ENCODE results near the gene HDGFL3.
"Not testable (repeated sequence)": the region's sequence is repeated elsewhere in the genome, so short reads cannot be mapped to it uniquely, and the experiment has no call there.

Gene HDGFL3

DNA sequence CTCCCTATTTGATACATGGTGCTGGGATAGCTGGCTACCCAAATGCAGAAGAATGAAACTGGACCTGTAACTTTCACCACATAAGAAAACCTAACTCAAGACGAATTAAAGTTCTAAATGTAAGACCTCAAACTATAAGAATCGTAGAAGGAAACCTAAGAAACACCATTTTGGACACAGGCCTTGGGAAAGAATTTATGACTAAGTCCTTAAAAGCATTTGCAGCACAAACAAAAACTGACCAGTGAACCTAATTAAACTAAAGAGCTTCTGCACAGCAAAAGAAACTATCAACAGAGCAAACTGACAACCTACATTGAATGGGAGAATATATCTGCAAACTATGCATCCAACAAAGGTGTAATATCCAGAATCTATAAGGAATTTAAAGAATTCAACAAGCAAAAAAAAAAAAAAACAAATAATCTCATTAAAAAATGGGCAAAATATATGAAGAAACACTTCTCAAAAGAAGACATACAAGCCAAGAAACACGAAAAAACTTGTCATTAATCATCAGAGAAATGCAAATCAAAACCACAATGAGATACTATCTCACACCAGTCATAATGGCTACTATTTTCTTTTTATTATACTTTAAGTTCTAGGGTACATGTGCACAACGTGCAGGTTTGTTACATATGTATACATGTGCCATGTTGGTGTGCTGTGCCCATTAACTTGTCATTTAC lies 37.0 kb downstream of the HDGFL3 start:
- Histone ChIP-seq H3K36me3 (ENCODE audit: control insufficient read depth in 5 of 5, insufficient read depth in 5 of 5, low read length in 5 of 5) (no peaks in the 10 kb centered on the region), H3K27ac (ENCODE audit: low read depth, low read length) (no peak overlapping the region)

DNA sequence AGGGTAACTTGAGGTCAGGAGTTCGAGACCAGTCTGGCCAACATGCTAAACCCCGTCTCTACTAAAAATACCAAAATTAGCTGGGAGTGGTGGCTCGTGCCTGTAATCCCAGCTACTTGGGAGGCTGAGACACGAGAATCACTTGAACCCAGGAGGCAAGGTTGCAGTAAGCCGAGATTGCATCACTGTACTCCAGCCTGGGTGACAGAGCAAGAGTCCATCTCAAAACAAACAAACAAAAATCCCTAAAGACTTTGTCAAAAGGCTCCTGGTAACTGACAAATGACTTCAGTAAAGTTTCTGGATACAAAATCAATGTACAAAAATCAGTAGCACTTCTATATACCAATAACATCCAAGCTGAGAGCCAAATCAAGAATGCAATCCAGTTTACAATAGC lies 38.0 kb downstream of the HDGFL3 start:
- not testable (repeated sequence) for H3K4me3 ChIP-seq (ENCODE audit: low read depth in 1 of 5, low read length in 5 of 5); H3K9ac ChIP-seq (ENCODE audit: low read length in 5 of 5); H3K27me3 ChIP-seq (ENCODE audit: control insufficient read depth in 5 of 5, insufficient read depth in 4 of 5, low read length in 5 of 5); H3K36me3 ChIP-seq (ENCODE audit: control insufficient read depth in 5 of 5, insufficient read depth in 5 of 5, low read length in 5 of 5); H3K4me1 ChIP-seq (ENCODE audit: control insufficient read depth in 5 of 5, insufficient read depth in 5 of 5, low read length in 5 of 5); H3K27ac ChIP-seq (ENCODE audit: low read depth, low read length)
- H3K9me3 ChIP-seq (ENCODE audit: control insufficient read depth in 5 of 5, low read length in 5 of 5), result peaks cover 6 to 19% (median 17%) of the 10 kb centered on the region in 5 donors

More for the DNA sequence above, 37.0 kb downstream of the HDGFL3 start:
- peaks cover 6 to 15% (median 13%) of the 10 kb centered on the region in 5 donors for H3K9me3 ChIP-seq (ENCODE audit: control insufficient read depth in 5 of 5, low read length in 5 of 5)
- no peak overlapping the region for H3K9ac ChIP-seq (ENCODE audit: low read length in 5 of 5)
- H3K27me3 ChIP-seq (ENCODE audit: control insufficient read depth in 5 of 5, insufficient read depth in 4 of 5, low read length in 5 of 5), result no peaks in the 10 kb centered on the region
- H3K4me1 ChIP-seq (ENCODE audit: control insufficient read depth in 5 of 5, insufficient read depth in 5 of 5, low read length in 5 of 5), result no peaks in the 10 kb centered on the region
- H3K4me3 ChIP-seq (ENCODE audit: low read depth in 1 of 5, low read length in 5 of 5), result no peak overlapping the region

DNA sequence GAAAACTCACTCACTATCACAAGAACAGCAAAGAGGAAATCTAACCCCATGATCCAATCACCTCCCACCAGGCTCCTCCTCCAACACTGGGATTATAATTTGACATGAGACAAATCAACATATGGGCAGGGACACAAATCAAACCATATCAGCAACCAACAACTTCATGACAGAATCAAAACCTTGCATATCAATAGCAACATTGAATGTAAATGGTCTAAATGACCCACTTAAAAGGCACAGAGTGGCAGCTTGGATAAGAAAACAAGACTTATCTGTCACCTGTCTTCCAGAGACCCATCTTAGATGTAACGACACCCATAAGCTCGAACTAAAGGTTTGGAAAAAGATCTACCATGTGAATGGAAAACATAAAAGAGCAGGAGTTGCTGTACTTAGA lies 40.8 kb downstream of the HDGFL3 start:
- Histone ChIP-seq H3K9ac (ENCODE audit: low read length in 5 of 5) (no peak overlapping the region), H3K4me3 (ENCODE audit: low read depth in 1 of 5, low read length in 5 of 5) (no peak overlapping the region), H3K36me3 (ENCODE audit: control insufficient read depth in 5 of 5, insufficient read depth in 5 of 5, low read length in 5 of 5) (no peaks in the 10 kb centered on the region), H3K4me1 (ENCODE audit: control insufficient read depth in 5 of 5, insufficient read depth in 5 of 5, low read length in 5 of 5) (no peaks in the 10 kb centered on the region), H3K27ac (ENCODE audit: low read depth, low read length) (no peak overlapping the region), H3K9me3 (ENCODE audit: control insufficient read depth in 5 of 5, low read length in 5 of 5) (peaks cover 6 to 19% (median 17%) of the 10 kb centered on the region in 5 donors), H3K27me3 (ENCODE audit: control insufficient read depth in 5 of 5, insufficient read depth in 4 of 5, low read length in 5 of 5) (no peaks in the 10 kb centered on the region)

DNA sequence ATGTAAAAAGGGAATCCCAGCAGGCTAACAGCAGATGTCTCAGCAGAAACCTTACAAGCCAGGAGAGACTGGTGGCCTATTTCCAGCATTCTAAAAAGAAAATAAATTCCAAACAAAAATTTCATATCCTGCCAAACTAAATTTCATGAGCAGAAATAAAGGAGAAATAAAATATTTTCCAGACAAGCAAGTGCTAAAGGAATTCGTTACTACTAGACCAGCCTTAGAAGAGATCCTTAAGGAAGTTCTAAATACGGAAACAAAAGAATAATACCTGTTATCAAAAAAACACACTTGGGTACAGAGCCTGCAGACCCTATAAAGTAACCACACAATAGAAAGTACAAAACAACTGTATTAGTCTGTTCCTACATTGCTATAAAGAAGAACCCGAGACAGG lies 41.4 kb downstream of the HDGFL3 start:
- H3K27ac ChIP-seq (ENCODE audit: low read depth, low read length), result no peak overlapping the region
- H3K4me3 ChIP-seq (ENCODE audit: low read depth in 1 of 5, low read length in 5 of 5), result no peak overlapping the region
- no peaks in the 10 kb centered on the region for H3K4me1 ChIP-seq (ENCODE audit: control insufficient read depth in 5 of 5, insufficient read depth in 5 of 5, low read length in 5 of 5)
- no peak overlapping the region for H3K9ac ChIP-seq (ENCODE audit: low read length in 5 of 5)
- H3K27me3 ChIP-seq (ENCODE audit: control insufficient read depth in 5 of 5, insufficient read depth in 4 of 5, low read length in 5 of 5), result no peaks in the 10 kb centered on the region
- no peaks in the 10 kb centered on the region for H3K36me3 ChIP-seq (ENCODE audit: control insufficient read depth in 5 of 5, insufficient read depth in 5 of 5, low read length in 5 of 5)
- H3K9me3 ChIP-seq (ENCODE audit: control insufficient read depth in 5 of 5, low read length in 5 of 5), result peaks cover 6 to 19% (median 17%) of the 10 kb centered on the region in 5 donors

DNA sequence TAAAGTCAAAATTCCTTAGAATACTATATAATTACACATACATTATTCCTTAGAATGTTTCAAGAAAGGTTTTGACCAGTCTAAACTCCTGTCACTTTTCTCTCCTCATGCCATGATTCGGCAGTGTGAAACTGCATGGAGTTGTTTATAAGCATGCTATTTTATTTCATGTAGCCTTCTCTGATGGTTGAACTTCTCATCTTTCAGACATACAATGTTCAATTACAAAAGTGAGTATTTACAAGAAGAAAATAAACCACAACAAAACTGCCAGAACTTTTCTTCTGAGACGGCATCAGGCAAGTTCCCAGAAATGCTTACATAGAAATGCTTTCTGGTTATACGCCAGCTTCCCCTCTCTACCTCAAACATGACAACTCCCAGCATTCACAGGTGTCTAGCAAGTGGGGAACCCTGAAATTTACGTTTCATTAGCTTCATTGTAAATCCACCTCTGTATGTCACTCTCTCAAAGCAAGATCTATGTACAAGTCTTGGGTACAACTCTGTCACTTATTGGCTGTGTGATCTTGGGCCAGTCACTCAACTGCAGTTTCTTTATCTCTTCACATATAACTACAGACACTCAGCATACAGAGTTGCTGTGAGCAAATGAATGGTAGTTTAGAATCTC lies 42.7 kb downstream of the HDGFL3 start:
- H3K9me3 ChIP-seq (ENCODE audit: control insufficient read depth in 5 of 5, low read length in 5 of 5), result peaks cover 6 to 19% (median 17%) of the 10 kb centered on the region in 5 donors
- H3K36me3 ChIP-seq (ENCODE audit: control insufficient read depth in 5 of 5, insufficient read depth in 5 of 5, low read length in 5 of 5), result peaks cover 0 to 1% (median 0%) of the 10 kb centered on the region in 5 donors

DNA sequence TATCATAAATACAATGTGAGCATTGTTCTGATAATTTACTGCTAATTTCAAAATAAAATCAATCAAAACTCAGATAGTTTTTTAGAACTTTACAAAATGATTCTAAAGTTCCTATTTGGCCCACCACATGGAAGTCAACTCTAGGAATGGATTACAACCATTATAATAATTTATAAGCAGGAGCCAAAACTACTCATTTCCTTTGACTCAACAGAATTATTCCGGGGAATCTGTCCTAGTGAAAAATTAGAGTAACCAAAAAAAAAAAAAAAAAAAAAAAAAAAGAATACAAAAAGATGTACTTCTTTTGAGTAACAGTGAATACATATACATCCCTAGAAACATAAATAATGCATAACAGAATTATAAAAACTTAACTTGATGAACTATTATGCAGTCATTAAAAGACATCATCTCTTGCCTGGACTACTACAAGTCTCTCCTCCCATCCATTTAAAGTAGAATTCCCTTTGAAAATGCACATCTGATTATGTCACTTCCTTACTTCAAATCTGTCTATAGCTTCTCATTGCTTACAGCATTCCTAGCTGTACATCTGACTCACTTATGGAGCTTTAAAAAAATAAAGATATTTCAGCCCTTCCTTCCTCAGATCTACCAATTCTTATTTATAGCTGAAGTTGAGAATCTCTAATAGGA lies 43.4 kb downstream of the HDGFL3 start:
- no peaks in the 10 kb centered on the region for H3K4me1 ChIP-seq (ENCODE audit: control insufficient read depth in 5 of 5, insufficient read depth in 5 of 5, low read length in 5 of 5)
- H3K9ac ChIP-seq (ENCODE audit: low read length in 5 of 5), result no peak overlapping the region
- H3K27ac ChIP-seq (ENCODE audit: low read depth, low read length), result no peak overlapping the region
- no peak overlapping the region for H3K4me3 ChIP-seq (ENCODE audit: low read depth in 1 of 5, low read length in 5 of 5)
- H3K36me3 ChIP-seq (ENCODE audit: control insufficient read depth in 5 of 5, insufficient read depth in 5 of 5, low read length in 5 of 5), result peaks cover 0 to 5% (median 0%) of the 10 kb centered on the region in 5 donors
- no peaks in the 10 kb centered on the region for H3K27me3 ChIP-seq (ENCODE audit: control insufficient read depth in 5 of 5, insufficient read depth in 4 of 5, low read length in 5 of 5)
- peaks cover 6 to 19% (median 17%) of the 10 kb centered on the region in 5 donors for H3K9me3 ChIP-seq (ENCODE audit: control insufficient read depth in 5 of 5, low read length in 5 of 5)

More for the DNA sequence above, 42.7 kb downstream of the HDGFL3 start:
- no peak overlapping the region for H3K27ac ChIP-seq (ENCODE audit: low read depth, low read length)
- H3K4me1 ChIP-seq (ENCODE audit: control insufficient read depth in 5 of 5, insufficient read depth in 5 of 5, low read length in 5 of 5), result no peaks in the 10 kb centered on the region
- no peak overlapping the region for H3K9ac ChIP-seq (ENCODE audit: low read length in 5 of 5)
- H3K27me3 ChIP-seq (ENCODE audit: control insufficient read depth in 5 of 5, insufficient read depth in 4 of 5, low read length in 5 of 5), result no peaks in the 10 kb centered on the region
- no peak overlapping the region for H3K4me3 ChIP-seq (ENCODE audit: low read depth in 1 of 5, low read length in 5 of 5)

DNA sequence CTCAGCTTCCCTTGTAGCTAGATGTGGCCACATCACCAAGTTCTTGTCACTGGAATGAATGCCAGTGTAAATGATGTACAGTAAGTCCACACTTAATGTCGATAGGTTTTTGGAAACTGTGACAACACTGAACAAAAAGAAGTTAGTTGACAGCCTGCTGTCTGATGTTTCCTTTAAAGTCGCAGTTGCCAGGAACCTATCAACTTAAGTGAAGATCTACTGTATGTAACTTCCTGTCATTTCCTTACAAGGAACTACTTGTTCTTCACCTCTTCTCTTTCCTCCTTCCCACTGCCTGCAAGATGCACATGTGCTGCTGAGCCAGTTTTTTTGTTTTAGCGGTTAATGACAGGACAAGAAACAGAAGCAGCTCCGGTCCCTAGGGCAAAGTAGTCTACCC lies 44.6 kb downstream of the HDGFL3 start:
- no peak overlapping the region for H3K27ac ChIP-seq (ENCODE audit: low read depth, low read length)
- peaks cover 0 to 5% (median 0%) of the 10 kb centered on the region in 5 donors for H3K36me3 ChIP-seq (ENCODE audit: control insufficient read depth in 5 of 5, insufficient read depth in 5 of 5, low read length in 5 of 5)
- H3K27me3 ChIP-seq (ENCODE audit: control insufficient read depth in 5 of 5, insufficient read depth in 4 of 5, low read length in 5 of 5), result no peaks in the 10 kb centered on the region
- no peak overlapping the region for H3K9ac ChIP-seq (ENCODE audit: low read length in 5 of 5)
- H3K4me3 ChIP-seq (ENCODE audit: low read depth in 1 of 5, low read length in 5 of 5), result no peak overlapping the region
- no peaks in the 10 kb centered on the region for H3K4me1 ChIP-seq (ENCODE audit: control insufficient read depth in 5 of 5, insufficient read depth in 5 of 5, low read length in 5 of 5)
- peaks cover 6 to 19% (median 17%) of the 10 kb centered on the region in 5 donors for H3K9me3 ChIP-seq (ENCODE audit: control insufficient read depth in 5 of 5, low read length in 5 of 5)

DNA sequence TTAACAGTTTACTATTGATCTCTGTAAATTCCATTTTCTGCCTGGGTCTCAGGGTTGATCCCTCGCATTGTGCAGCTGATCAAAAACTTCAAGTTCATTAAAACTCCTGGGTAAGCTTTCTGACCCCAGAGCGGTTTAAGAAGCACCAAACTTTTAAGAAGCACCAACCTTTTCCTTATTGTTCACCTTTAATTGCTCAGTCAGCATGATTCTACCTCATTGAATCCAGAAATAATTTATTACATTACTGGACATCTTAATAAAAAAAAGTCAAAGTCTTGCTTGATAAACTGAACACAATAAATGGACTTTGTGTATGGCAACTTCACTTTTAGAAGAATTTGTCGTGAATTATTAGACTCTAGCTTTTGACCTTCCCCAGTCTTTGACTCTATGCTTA lies 46.9 kb downstream of the HDGFL3 start:
- Histone ChIP-seq H3K9ac (ENCODE audit: low read length in 5 of 5) (no peak overlapping the region), H3K4me1 (ENCODE audit: control insufficient read depth in 5 of 5, insufficient read depth in 5 of 5, low read length in 5 of 5) (no peaks in the 10 kb centered on the region), H3K27ac (ENCODE audit: low read depth, low read length) (no peak overlapping the region), H3K4me3 (ENCODE audit: low read depth in 1 of 5, low read length in 5 of 5) (no peak overlapping the region), H3K27me3 (ENCODE audit: control insufficient read depth in 5 of 5, insufficient read depth in 4 of 5, low read length in 5 of 5) (no peaks in the 10 kb centered on the region), H3K9me3 (ENCODE audit: control insufficient read depth in 5 of 5, low read length in 5 of 5) (peaks cover 0 to 6% (median 4%) of the 10 kb centered on the region in 5 donors), H3K36me3 (ENCODE audit: control insufficient read depth in 5 of 5, insufficient read depth in 5 of 5, low read length in 5 of 5) (peaks cover 0 to 20% (median 6%) of the 10 kb centered on the region in 5 donors)

DNA sequence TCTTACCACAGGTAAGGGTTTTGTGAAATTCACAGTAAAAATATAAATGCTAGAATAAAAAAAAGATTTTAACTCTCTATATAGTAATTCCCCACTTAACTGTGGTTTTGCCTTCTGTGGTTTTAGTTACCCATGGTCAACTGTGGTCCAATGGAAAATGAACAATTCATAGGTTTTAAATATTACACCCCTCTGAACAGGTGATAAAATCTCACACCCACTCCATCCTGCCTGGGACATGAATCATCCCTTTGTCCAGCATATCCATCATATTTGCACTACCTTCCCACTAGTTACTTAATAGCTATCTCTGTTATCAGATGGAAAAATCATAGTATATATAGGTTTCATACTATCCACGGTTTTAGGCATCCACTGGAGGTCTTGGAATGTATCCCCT lies 49.2 kb downstream of the HDGFL3 start:
- no peaks in the 10 kb centered on the region for H3K9me3 ChIP-seq (ENCODE audit: control insufficient read depth in 5 of 5, low read length in 5 of 5)
- H3K27ac ChIP-seq (ENCODE audit: low read depth, low read length), result no peak overlapping the region
- H3K4me1 ChIP-seq (ENCODE audit: control insufficient read depth in 5 of 5, insufficient read depth in 5 of 5, low read length in 5 of 5), result no peaks in the 10 kb centered on the region
- peaks cover 0 to 20% (median 6%) of the 10 kb centered on the region in 5 donors for H3K36me3 ChIP-seq (ENCODE audit: control insufficient read depth in 5 of 5, insufficient read depth in 5 of 5, low read length in 5 of 5)
- no peak overlapping the region for H3K4me3 ChIP-seq (ENCODE audit: low read depth in 1 of 5, low read length in 5 of 5)
- H3K27me3 ChIP-seq (ENCODE audit: control insufficient read depth in 5 of 5, insufficient read depth in 4 of 5, low read length in 5 of 5), result no peaks in the 10 kb centered on the region
- no peak overlapping the region for H3K9ac ChIP-seq (ENCODE audit: low read length in 5 of 5)

DNA sequence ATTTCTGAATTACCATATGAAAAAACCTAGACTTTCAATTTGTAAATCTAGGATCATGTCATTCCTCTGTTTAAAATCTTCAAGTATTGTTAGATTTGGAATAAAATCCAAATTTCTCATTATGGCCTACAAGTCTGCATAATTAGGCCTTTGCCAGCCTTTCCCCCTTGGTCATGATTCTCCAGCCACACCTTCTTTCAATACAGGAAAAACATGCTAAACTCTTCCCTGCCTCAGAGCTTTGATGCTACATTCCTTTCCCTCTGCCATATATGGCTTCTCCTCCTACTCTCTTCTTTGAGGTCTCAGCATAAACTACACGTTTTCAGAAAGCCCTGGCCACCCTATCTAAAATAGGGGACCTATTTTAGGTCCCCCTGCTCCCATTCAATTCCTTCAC lies 51.7 kb downstream of the HDGFL3 start:
- no peaks in the 10 kb centered on the region for H3K27me3 ChIP-seq (ENCODE audit: control insufficient read depth in 5 of 5, insufficient read depth in 4 of 5, low read length in 5 of 5)
- H3K9me3 ChIP-seq (ENCODE audit: control insufficient read depth in 5 of 5, low read length in 5 of 5), result no peaks in the 10 kb centered on the region
- H3K36me3 ChIP-seq (ENCODE audit: control insufficient read depth in 5 of 5, insufficient read depth in 5 of 5, low read length in 5 of 5), result peaks cover 0 to 24% (median 6%) of the 10 kb centered on the region in 5 donors
- H3K9ac ChIP-seq (ENCODE audit: low read length in 5 of 5), result no peak overlapping the region
- no peak overlapping the region for H3K4me3 ChIP-seq (ENCODE audit: low read depth in 1 of 5, low read length in 5 of 5)
- no peak overlapping the region for H3K27ac ChIP-seq (ENCODE audit: low read depth, low read length)
- no peaks in the 10 kb centered on the region for H3K4me1 ChIP-seq (ENCODE audit: control insufficient read depth in 5 of 5, insufficient read depth in 5 of 5, low read length in 5 of 5)
